ENCODE results near the gene CDC7. TPM values are rescaled to one million over a fixed set of nuclear protein-coding genes. Genes with fewer than 3 reads are reported as not detected.

CDC7 gene
- polyA plus RNA-seq, 1 donor from 2014 or later, result 34.6 TPM

DNA sequence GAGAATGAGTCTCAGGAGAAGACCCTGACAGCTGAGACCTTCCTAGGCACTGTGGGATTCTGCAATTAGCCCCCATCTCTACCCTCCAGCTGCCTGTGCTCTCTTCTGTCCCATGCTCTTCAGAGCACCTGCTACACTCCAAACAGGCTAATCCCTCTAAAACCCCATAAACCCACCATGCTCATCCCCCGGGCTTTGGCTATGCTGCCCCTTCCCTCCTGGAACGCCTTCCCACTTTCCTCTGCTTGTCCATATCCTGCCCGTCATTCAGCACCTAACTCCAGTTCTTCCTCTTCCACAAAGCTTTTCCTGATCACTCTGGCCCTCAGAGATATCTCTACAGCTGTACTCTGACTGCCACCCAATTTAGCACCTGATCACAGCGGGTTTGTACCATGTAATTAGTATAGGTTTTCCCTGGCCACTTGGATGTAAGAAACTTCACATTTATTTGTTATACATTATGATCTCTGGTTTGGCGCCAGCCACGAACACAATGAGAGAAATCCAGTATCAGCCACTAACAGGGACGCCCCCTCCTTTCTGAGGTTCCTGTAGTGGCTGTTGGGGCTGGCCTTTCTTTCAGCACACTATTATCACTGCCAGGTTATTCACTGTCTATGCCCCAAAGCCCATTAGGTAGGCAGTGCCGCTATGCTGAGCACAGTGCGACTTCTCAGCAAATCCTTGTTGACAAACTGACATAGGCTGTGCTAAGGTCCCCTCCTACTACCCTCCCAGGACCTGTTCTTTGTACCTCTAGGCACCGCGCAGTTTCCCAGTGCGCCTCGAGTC, 45.1 kb downstream of the CDC7 start:
- no peaks in the 10 kb centered on the region for H4K20me1 ChIP-seq (ENCODE audit: insufficient read depth)
- no peaks in the 10 kb centered on the region for H3K36me3 ChIP-seq (ENCODE audit: insufficient read depth, low read length)
- H3K9me2 ChIP-seq (ENCODE audit: insufficient read depth, low read length), result no peaks in the 10 kb centered on the region
- no peaks in the 10 kb centered on the region for H3K9me3 ChIP-seq (ENCODE audit: low read length)
- no peaks in the 10 kb centered on the region for H3K79me2 ChIP-seq (replicated peaks; ENCODE audit: insufficient read depth, low read length)
- no peak overlapping the region for H3K27ac ChIP-seq (ENCODE audit: low read length)
- H2AFZ ChIP-seq (ENCODE audit: low read depth, low read length), result no peak overlapping the region
- H3K9ac ChIP-seq (ENCODE audit: low read length), result no peak overlapping the region
- no peaks in the 10 kb centered on the region for H3F3A ChIP-seq (ENCODE audit: insufficient read depth, low read length, poor library complexity, severe bottlenecking)
- no peaks in the 10 kb centered on the region for H3K27me3 ChIP-seq (ENCODE audit: insufficient read depth, low read depth, low read length)
- H3K4me3 ChIP-seq (ENCODE audit: low read length), result no peak overlapping the region
- TF ChIP-seq RAD21 (conservative IDR thresholded peaks at IDR 0.05) (no peak), POLR2AphosphoS5 (IDR thresholded peaks at IDR 0.05) (no peak), MXI1 (conservative IDR thresholded peaks at IDR 0.05; ENCODE audit: poor library complexity, severe bottlenecking) (no peak), EP300 (conservative IDR thresholded peaks at IDR 0.05; ENCODE audit: poor library complexity, severe bottlenecking) (no peak), TAF1 (IDR thresholded peaks at IDR 0.05; ENCODE audit: low read depth) (no peak), SMC3 (conservative IDR thresholded peaks at IDR 0.05; ENCODE audit: poor library complexity) (no peak), EZH2 (IDR thresholded peaks at IDR 0.05; ENCODE audit: borderline replicate concordance, insufficient read depth, low read length, poor library complexity, severe bottlenecking) (no peak)
- TF ChIP-seq, protein P1, sequence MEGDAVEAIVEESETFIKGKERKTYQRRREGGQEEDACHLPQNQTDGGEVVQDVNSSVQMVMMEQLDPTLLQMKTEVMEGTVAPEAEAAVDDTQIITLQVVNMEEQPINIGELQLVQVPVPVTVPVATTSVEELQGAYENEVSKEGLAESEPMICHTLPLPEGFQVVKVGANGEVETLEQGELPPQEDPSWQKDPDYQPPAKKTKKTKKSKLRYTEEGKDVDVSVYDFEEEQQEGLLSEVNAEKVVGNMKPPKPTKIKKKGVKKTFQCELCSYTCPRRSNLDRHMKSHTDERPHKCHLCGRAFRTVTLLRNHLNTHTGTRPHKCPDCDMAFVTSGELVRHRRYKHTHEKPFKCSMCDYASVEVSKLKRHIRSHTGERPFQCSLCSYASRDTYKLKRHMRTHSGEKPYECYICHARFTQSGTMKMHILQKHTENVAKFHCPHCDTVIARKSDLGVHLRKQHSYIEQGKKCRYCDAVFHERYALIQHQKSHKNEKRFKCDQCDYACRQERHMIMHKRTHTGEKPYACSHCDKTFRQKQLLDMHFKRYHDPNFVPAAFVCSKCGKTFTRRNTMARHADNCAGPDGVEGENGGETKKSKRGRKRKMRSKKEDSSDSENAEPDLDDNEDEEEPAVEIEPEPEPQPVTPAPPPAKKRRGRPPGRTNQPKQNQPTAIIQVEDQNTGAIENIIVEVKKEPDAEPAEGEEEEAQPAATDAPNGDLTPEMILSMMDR (IDR thresholded peaks at IDR 0.05; ENCODE audit: poor library complexity, severe bottlenecking), result no peak
- TF ChIP-seq, protein P2, sequence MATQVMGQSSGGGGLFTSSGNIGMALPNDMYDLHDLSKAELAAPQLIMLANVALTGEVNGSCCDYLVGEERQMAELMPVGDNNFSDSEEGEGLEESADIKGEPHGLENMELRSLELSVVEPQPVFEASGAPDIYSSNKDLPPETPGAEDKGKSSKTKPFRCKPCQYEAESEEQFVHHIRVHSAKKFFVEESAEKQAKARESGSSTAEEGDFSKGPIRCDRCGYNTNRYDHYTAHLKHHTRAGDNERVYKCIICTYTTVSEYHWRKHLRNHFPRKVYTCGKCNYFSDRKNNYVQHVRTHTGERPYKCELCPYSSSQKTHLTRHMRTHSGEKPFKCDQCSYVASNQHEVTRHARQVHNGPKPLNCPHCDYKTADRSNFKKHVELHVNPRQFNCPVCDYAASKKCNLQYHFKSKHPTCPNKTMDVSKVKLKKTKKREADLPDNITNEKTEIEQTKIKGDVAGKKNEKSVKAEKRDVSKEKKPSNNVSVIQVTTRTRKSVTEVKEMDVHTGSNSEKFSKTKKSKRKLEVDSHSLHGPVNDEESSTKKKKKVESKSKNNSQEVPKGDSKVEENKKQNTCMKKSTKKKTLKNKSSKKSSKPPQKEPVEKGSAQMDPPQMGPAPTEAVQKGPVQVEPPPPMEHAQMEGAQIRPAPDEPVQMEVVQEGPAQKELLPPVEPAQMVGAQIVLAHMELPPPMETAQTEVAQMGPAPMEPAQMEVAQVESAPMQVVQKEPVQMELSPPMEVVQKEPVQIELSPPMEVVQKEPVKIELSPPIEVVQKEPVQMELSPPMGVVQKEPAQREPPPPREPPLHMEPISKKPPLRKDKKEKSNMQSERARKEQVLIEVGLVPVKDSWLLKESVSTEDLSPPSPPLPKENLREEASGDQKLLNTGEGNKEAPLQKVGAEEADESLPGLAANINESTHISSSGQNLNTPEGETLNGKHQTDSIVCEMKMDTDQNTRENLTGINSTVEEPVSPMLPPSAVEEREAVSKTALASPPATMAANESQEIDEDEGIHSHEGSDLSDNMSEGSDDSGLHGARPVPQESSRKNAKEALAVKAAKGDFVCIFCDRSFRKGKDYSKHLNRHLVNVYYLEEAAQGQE (IDR thresholded peaks at IDR 0.05; ENCODE audit: borderline replicate concordance), result no peak
- no peak overlapping the region for H3K4me2 ChIP-seq (ENCODE audit: low read length)

DNA sequence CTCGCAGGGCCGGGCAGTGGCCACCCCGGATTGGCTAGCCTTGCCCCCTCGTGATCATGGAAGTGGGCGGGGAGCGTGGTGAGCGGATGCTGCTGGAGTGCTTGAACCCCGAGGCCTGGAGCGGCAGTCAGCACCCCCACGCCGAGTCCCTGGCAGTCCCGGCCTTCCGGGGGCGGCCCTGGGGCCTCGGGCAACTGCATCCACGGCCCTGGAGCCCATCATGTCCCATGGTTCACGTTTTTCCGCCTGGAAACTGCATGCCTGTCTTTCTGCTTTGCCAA, 45.6 kb downstream of the CDC7 start:
- Histone ChIP-seq H3K36me3 (ENCODE audit: insufficient read depth, low read length) (no peaks in the 10 kb centered on the region), H4K20me1 (ENCODE audit: insufficient read depth) (no peaks in the 10 kb centered on the region), H3K9me3 (ENCODE audit: low read length) (no peaks in the 10 kb centered on the region), H3K27ac (ENCODE audit: low read length) (no peak overlapping the region), H3F3A (ENCODE audit: insufficient read depth, low read length, poor library complexity, severe bottlenecking) (no peaks in the 10 kb centered on the region), H2AFZ (ENCODE audit: low read depth, low read length) (no peak overlapping the region), H3K4me2 (ENCODE audit: low read length) (no peak overlapping the region), H3K9me2 (ENCODE audit: insufficient read depth, low read length) (no peaks in the 10 kb centered on the region), H3K27me3 (ENCODE audit: insufficient read depth, low read depth, low read length) (no peaks in the 10 kb centered on the region), H3K4me3 (ENCODE audit: low read length) (no peak overlapping the region), H3K79me2 (replicated peaks; ENCODE audit: insufficient read depth, low read length) (no peaks in the 10 kb centered on the region), H3K9ac (ENCODE audit: low read length) (no peak overlapping the region)
- TF ChIP-seq EZH2 (IDR thresholded peaks at IDR 0.05; ENCODE audit: borderline replicate concordance, insufficient read depth, low read length, poor library complexity, severe bottlenecking) (no peak), EP300 (conservative IDR thresholded peaks at IDR 0.05; ENCODE audit: poor library complexity, severe bottlenecking) (no peak), POLR2AphosphoS5 (IDR thresholded peaks at IDR 0.05) (no peak), TAF1 (IDR thresholded peaks at IDR 0.05; ENCODE audit: low read depth) (no peak), RAD21 (conservative IDR thresholded peaks at IDR 0.05) (no peak), MXI1 (conservative IDR thresholded peaks at IDR 0.05; ENCODE audit: poor library complexity, severe bottlenecking) (no peak), SMC3 (conservative IDR thresholded peaks at IDR 0.05; ENCODE audit: poor library complexity) (no peak)
- TF ChIP-seq, protein P1 (IDR thresholded peaks at IDR 0.05; ENCODE audit: poor library complexity, severe bottlenecking), result no peak
- TF ChIP-seq, protein P2 (IDR thresholded peaks at IDR 0.05; ENCODE audit: borderline replicate concordance), result no peak

Data from neural cell (in vitro differentiated cells).